Measurements from ENCODE around the gene CHAD.

DNA sequence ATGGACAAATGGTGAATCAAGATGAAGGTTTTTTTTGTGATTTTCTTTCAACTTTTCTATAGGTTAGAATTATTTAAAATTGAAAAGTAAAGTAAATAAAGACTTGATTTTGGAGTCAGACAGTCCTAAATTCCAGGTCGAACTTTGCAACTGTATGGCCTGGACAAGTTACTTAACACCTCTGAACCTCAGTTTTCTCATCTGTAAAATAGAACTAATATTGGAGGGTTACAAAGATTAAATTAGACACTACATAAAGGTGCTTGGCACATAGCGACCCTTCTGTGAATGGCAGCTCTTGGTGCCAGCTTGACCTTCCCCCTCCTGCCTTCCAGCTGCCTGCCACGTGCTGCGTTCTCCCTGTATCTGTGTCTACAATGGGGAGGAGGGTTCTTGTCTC is 13.0 kb upstream of the CHAD start:
- TF ChIP-seq, protein P1, sequence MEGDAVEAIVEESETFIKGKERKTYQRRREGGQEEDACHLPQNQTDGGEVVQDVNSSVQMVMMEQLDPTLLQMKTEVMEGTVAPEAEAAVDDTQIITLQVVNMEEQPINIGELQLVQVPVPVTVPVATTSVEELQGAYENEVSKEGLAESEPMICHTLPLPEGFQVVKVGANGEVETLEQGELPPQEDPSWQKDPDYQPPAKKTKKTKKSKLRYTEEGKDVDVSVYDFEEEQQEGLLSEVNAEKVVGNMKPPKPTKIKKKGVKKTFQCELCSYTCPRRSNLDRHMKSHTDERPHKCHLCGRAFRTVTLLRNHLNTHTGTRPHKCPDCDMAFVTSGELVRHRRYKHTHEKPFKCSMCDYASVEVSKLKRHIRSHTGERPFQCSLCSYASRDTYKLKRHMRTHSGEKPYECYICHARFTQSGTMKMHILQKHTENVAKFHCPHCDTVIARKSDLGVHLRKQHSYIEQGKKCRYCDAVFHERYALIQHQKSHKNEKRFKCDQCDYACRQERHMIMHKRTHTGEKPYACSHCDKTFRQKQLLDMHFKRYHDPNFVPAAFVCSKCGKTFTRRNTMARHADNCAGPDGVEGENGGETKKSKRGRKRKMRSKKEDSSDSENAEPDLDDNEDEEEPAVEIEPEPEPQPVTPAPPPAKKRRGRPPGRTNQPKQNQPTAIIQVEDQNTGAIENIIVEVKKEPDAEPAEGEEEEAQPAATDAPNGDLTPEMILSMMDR (IDR thresholded peaks at IDR 0.05): no peak
- TF ChIP-seq POLR2A (IDR thresholded peaks at IDR 0.05): no peak
- no peak for TF ChIP-seq EP300 (IDR thresholded peaks at IDR 0.05)

All from tibial nerve (tissue), 4 donors.